ENCODE results near the gene TET2. TPM values are rescaled to one million over a fixed set of nuclear protein-coding genes. Genes with fewer than 3 reads are reported as not detected.
A peak's percentile ranks its signal among the peaks of the same experiment; 100 is the strongest.

The TET2 gene
- total RNA-seq, 6 experiments from 2014 or later = 5.8 to 8.8 (median 7.0) TPM

DNA sequence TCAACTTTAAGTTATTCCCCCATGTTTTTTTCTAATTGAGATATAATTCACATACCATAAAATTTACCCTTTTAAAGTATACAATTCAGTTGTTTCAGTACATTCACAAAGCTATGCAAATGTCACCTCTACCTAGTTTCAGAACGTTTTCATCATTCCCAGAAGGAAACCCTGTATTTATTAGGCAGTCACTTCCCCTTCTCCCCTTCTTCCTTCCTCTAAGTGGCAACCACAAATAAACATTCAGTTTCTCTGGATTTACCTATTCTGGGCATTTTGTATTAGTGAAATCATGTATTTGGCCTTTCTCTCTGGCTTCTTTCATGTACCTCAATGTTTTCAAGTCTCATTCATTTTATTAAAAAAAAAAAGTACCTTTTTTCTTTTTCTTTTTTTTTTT is 101.9 kb downstream of the TET2 start:
- Histone ChIP-seq H3K4me1 (no peaks in the 10 kb centered on the region), H3K27me3 (no peaks in the 10 kb centered on the region), H3K4me3 (no peak overlapping the region), H3K36me3 (no peaks in the 10 kb centered on the region), H3K27ac (no peak overlapping the region), H3K9me3 (no peaks in the 10 kb centered on the region)
- 33% methylated on average over 1 of the region's 1 CpG for WGBS (ENCODE audit: insufficient coverage, low coverage, low lambda C conversion rate, missing lambda C conversion rate)
- TF ChIP-seq, protein P1, sequence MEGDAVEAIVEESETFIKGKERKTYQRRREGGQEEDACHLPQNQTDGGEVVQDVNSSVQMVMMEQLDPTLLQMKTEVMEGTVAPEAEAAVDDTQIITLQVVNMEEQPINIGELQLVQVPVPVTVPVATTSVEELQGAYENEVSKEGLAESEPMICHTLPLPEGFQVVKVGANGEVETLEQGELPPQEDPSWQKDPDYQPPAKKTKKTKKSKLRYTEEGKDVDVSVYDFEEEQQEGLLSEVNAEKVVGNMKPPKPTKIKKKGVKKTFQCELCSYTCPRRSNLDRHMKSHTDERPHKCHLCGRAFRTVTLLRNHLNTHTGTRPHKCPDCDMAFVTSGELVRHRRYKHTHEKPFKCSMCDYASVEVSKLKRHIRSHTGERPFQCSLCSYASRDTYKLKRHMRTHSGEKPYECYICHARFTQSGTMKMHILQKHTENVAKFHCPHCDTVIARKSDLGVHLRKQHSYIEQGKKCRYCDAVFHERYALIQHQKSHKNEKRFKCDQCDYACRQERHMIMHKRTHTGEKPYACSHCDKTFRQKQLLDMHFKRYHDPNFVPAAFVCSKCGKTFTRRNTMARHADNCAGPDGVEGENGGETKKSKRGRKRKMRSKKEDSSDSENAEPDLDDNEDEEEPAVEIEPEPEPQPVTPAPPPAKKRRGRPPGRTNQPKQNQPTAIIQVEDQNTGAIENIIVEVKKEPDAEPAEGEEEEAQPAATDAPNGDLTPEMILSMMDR (IDR thresholded peaks at IDR 0.05) = no peak
- TF ChIP-seq POLR2A (IDR thresholded peaks at IDR 0.05) = no peak
- intact Hi-C loops (cut with DNase I) = no loop called here
- DNase-seq (no peak), ATAC-seq (no peak)

DNA sequence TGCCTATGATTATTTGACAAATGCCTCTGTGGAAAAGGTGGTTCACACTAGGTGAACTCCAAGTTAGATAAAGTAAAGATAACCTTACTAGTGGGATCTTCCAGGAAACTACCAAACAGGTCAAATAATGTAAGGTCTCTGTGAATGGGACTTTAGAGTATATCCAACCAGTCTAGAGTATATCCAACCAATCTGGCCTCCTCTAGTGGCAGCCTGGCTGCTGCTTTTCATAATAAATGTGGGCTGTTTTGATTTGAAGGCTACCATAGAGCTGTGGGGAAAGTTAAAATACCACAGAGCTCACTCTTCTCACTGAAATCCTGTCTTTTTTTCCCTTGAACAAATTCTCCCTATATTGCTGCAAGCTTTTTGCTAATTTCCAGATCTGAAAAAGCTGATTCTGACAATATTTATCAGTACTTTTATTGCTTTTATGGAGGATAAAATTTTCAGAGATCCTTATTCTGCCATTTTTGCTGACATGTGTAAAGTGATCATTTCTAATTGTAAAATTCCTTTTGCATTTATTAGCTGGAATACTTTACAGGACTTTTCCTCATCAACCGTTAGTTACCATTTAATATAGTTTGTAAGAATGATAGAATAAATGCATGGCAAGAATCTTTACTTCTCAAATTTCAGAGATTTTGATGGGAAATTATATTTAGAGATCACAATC is 111.3 kb downstream of the TET2 start:
- Histone ChIP-seq H3K27ac (no peak overlapping the region), H3K4me1 (no peaks in the 10 kb centered on the region), H3K27me3 (no peaks in the 10 kb centered on the region), H3K36me3 (peaks cover 0 to 7% (median 0%) of the 10 kb centered on the region in 4 donors), H3K9me3 (no peaks in the 10 kb centered on the region), H3K4me3 (no peak overlapping the region)
- DNase-seq (no peak), ATAC-seq (peak in 1 of 4 donors; percentile 49)
- intact Hi-C loops (cut with DNase I) = no loop called here
- 92% methylated on average over 1 of the region's 1 CpG for WGBS (ENCODE audit: insufficient coverage, low coverage, low lambda C conversion rate, missing lambda C conversion rate)
- TF ChIP-seq, protein P1 (IDR thresholded peaks at IDR 0.05) = peak in 1 of 4 donors; percentile 23
- no peak for TF ChIP-seq POLR2A (IDR thresholded peaks at IDR 0.05)

DNA sequence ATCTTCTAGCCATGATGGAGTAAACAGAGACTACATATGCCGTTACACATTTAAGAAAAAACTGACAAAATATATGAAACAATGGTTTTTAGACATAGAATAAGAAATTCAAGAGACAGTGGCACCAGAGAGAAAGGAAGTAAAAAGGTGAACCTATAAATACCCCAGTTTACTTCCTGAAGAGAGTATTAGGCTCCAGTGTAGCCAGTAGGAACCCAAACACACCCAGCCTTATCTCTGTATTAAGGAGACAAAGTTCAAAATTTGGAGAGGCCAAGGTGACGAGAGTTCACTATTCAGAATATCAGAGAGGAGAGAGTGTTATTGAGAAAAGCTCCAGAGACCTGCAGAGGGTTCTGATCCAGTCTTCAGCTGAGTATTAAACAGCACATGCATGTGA is 119.0 kb downstream of the TET2 start:
- H3K4me1 ChIP-seq = peaks cover 0 to 6% (median 0%) of the 10 kb centered on the region in 4 donors
- H3K9me3 ChIP-seq = no peaks in the 10 kb centered on the region
- no peak overlapping the region for H3K27ac ChIP-seq
- peaks cover 0 to 22% (median 5%) of the 10 kb centered on the region in 4 donors for H3K36me3 ChIP-seq
- TF ChIP-seq, protein P1 (IDR thresholded peaks at IDR 0.05) = no peak
- WGBS (ENCODE audit: insufficient coverage, low coverage, low lambda C conversion rate, missing lambda C conversion rate) = 100% methylated on average over 2 of the region's 2 CpGs
- no peak overlapping the region for H3K4me3 ChIP-seq
- H3K27me3 ChIP-seq = no peaks in the 10 kb centered on the region
- intact Hi-C loops (cut with DNase I) = no loop called here
- ATAC-seq (peak in 1 of 4 donors; percentile 40), DNase-seq (no peak)

DNA sequence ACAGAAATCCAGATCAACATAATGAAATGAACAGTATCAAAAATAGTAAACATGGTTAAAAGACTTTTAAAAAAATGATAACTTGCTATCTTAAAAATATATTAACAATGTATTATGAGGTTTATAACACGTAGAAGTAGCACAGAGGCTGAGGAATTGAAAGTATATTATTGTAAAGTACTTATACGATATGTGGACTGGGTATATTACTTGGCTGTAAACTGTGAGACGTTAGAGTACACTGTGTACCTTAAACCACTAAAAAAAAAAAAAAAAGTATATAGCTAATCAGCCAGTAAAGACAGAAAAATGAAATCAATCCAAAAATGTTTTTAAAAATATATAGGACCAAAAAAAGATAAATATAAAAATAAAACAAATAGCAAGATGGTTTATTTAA is 120.6 kb downstream of the TET2 start:
- Histone ChIP-seq H3K4me1 (peaks cover 0 to 6% (median 0%) of the 10 kb centered on the region in 4 donors), H3K36me3 (peaks cover 0 to 33% (median 5%) of the 10 kb centered on the region in 4 donors), H3K9me3 (no peaks in the 10 kb centered on the region), H3K4me3 (no peak overlapping the region), H3K27me3 (no peaks in the 10 kb centered on the region), H3K27ac (no peak overlapping the region)
- intact Hi-C loops (cut with DNase I) = no loop called here
- DNase-seq (no peak), ATAC-seq (no peak)
- WGBS (ENCODE audit: insufficient coverage, low coverage, low lambda C conversion rate, missing lambda C conversion rate) = 96% methylated on average over 3 of the region's 3 CpGs
- TF ChIP-seq, protein P1 (IDR thresholded peaks at IDR 0.05) = no peak
- no peak for TF ChIP-seq POLR2A (IDR thresholded peaks at IDR 0.05)

All from right lobe of liver (tissue), 6 donors.